ENCODE measurements around the gene CORO1C.

DNA sequence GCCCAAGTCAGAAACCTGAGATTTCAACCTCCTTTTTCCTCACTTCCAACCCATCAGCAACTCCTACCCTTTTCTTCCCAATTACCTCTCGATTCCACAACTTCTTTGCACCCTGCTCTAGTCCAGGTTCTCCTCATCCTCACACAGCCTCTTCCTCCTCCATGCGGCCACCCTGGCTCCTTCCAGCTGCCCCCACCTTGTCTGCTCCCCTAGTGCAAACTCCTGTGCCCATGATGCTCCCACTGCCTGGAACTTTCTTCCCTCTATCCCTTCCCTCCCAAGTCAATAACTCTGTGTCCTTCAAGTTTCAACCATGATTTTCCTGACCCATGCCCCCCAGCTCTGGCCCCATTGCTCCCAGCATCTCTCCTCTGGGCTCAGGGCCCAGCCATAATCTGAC is 115.0 kb downstream of the CORO1C start:
- TF ChIP-seq CTCF (IDR thresholded peaks at IDR 0.05) (no peak), POLR2A (IDR thresholded peaks at IDR 0.05) (no peak)

Measured in gastroesophageal sphincter (tissue), 3 donors.